ENCODE measurements around the gene EIF6.

EIF6 gene

DNA sequence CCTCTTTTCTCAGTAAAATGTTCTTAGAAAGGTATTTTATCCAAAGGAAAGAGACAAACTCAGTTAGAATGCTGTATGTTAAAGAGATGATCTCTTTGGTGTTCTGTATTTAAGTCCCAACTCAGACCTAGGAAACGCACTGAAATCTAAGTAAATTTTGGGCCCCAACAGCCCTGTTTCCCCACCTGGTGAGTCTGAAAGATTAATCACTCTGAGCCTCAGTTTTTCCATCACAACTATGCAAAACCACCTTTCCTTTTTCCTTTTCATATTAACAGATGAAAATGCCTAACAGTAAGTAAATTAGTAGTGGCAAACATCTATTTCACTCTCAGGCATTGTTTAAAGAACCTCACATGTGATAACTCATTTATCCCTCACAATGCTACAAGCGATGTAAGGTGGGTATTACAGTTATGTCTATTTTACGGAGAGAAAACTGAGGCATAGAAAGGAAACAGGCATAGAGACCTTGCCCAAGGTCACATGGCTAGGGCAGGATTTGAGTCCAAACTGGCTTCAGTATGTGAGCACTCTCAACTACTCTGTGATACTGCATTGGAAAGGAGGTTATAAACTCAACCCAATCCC is 43.6 kb upstream of the EIF6 start:
- no peak for DNase-seq
- peaks cover 68% of the 10 kb centered on the region for H3K4me1 Mint-ChIP-seq
- no peaks in the 10 kb centered on the region for H3K9me3 Mint-ChIP-seq
- H3K27ac Mint-ChIP-seq, result no peak overlapping the region
- peaks cover 9% of the 10 kb centered on the region for H3K36me3 Mint-ChIP-seq (ENCODE audit: low read depth)
- H3K4me3 Mint-ChIP-seq, result no peak overlapping the region
- H3K27me3 Mint-ChIP-seq (ENCODE audit: low read depth, poor library complexity), result no peaks in the 10 kb centered on the region
- TF ChIP-seq, protein P1, sequence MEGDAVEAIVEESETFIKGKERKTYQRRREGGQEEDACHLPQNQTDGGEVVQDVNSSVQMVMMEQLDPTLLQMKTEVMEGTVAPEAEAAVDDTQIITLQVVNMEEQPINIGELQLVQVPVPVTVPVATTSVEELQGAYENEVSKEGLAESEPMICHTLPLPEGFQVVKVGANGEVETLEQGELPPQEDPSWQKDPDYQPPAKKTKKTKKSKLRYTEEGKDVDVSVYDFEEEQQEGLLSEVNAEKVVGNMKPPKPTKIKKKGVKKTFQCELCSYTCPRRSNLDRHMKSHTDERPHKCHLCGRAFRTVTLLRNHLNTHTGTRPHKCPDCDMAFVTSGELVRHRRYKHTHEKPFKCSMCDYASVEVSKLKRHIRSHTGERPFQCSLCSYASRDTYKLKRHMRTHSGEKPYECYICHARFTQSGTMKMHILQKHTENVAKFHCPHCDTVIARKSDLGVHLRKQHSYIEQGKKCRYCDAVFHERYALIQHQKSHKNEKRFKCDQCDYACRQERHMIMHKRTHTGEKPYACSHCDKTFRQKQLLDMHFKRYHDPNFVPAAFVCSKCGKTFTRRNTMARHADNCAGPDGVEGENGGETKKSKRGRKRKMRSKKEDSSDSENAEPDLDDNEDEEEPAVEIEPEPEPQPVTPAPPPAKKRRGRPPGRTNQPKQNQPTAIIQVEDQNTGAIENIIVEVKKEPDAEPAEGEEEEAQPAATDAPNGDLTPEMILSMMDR (IDR thresholded peaks at IDR 0.05), result no peak

DNA sequence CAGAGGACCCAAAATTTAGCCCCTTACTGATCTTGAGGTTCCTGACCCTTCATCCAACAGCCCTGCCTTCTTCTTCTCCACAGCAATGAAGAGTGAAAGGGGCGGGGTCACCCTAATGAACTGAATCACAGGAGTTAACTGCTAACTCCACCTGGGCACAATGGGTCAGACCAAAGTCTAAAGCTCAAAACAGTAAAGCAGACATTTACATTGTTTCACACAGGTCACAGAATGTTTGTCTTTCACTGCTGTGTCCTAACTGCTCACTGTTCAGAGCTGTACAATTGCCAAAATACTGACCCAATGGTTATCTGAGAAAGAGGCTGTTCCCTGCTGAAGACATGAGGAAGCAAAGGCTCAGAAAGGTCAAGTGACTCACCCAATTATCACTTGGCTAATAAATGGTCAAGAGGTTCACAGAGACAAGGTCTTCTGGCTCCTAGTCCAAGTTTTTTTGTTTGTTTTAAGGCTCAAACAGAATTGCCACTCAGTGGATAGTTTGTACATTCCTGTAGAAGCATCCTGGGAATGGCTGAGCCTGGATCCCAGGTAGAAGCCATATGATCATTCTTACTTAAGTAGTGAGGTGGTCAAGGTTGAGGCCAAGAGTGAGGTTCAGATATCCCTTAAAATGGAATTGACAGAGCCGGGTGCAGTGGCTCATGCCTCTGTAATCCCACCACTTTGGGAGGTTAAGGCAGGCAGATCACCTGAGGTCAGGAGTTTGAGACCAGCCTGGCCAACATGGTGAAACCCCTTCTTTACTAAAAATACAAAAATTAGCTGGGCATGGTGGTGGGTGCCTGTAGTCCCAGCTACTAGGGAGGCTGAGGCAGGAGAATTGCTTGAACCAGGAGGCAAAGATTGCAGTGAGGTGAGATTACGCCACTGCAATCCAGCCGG is 42.8 kb upstream of the EIF6 start:
- Mint-ChIP-seq H3K4me3 (no peak overlapping the region), H3K4me1 (peaks cover 62% of the 10 kb centered on the region), H3K27ac (peak overlapping the region; percentile 29), H3K27me3 (ENCODE audit: low read depth, poor library complexity) (no peaks in the 10 kb centered on the region), H3K9me3 (no peaks in the 10 kb centered on the region), H3K36me3 (ENCODE audit: low read depth) (peaks cover 12% of the 10 kb centered on the region)
- TF ChIP-seq, protein P1 (IDR thresholded peaks at IDR 0.05), result no peak
- DNase-seq, result no peak

DNA sequence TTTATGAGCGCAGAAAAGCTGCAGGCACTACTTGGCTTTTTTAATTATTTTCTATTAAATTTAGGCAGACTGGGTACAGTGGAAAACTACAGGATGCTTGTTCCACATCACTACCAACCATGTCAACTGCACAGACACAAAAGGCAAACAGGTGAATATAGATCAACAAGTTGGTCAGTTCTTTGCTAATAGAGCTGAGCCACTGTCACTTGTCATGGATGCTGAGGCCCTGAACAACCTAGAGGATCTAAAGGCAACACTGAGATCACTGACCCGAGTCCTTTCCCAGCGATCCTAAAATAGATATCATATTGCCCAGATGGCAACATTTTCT is 42.1 kb upstream of the EIF6 start:
- Mint-ChIP-seq H3K27me3 (ENCODE audit: low read depth, poor library complexity) (no peaks in the 10 kb centered on the region), H3K4me1 (peaks cover 60% of the 10 kb centered on the region), H3K36me3 (ENCODE audit: low read depth) (peaks cover 12% of the 10 kb centered on the region), H3K27ac (peak overlapping the region; percentile 79), H3K9me3 (no peaks in the 10 kb centered on the region), H3K4me3 (no peak overlapping the region)
- no peak for DNase-seq
- TF ChIP-seq, protein P1 (IDR thresholded peaks at IDR 0.05), result no peak

DNA sequence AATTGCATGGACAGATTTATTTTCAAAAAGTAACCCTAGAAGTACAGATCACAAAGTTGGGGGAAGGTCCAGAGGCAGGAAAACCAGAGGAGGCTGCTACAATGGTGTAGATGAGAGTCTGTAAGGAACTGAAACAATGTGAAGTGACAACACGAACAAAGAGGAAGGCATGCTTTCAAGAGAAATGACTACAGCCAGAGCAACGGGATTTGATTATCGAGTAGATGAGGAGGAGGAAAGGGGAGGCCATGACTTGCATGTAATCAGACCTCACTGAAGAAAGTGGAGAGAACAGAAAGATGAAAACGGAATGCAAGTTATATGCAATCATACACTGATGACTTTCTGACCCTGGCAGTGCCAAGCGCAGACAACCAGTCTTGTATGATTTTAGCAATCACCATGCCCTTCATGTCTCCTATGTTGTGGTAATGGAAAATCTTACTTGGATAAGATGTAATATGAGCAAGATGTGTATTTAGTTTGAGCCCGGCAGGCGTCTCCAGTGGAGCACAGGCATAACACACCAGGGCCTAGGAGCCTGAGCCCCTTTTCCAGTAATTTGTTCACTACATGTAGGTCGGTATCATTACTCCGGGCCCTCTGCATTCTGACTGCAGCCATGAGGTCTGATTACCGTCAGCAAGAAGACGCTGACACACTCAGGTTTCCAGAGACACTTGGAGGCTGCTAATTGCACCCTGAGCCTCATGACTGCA is 41.6 kb upstream of the EIF6 start:
- Mint-ChIP-seq H3K27me3 (ENCODE audit: low read depth, poor library complexity) (no peaks in the 10 kb centered on the region), H3K4me1 (peaks cover 54% of the 10 kb centered on the region), H3K36me3 (ENCODE audit: low read depth) (peaks cover 12% of the 10 kb centered on the region), H3K27ac (peak overlapping the region; percentile 79), H3K9me3 (no peaks in the 10 kb centered on the region), H3K4me3 (peak overlapping the region; percentile 56)
- no peak for DNase-seq
- TF ChIP-seq, protein P1 (IDR thresholded peaks at IDR 0.05), result no peak

DNA sequence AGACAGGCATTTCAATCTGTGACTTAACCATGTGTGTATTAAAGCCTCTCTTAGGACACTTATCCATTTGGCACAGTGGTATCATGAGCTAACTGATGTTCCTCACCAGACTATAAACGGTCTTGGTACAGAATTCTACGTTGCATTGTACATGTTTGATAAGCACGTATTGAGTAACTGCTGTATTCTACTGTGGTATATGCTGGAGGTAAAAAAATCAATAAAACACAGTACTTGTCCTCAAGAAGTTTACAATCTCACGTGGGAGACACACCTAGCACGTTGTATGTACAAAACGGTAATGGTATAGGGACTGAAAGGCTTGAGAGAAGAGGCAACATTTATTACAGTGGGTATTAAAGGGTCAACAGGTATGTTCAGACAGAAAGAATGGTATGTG is 40.8 kb upstream of the EIF6 start:
- Mint-ChIP-seq H3K27me3 (ENCODE audit: low read depth, poor library complexity) (no peaks in the 10 kb centered on the region), H3K27ac (peak overlapping the region; percentile 79), H3K4me1 (peaks cover 54% of the 10 kb centered on the region), H3K9me3 (no peaks in the 10 kb centered on the region), H3K36me3 (ENCODE audit: low read depth) (peaks cover 12% of the 10 kb centered on the region), H3K4me3 (peak overlapping the region; percentile 56)
- TF ChIP-seq, protein P1 (IDR thresholded peaks at IDR 0.05), result no peak
- no peak for DNase-seq

All from nephron progenitor cell (in vitro differentiated cells).